Endothelial cell of umbilical vein (primary cell): ENCODE data around the gene DPP6. TPM values are rescaled to one million over a fixed set of nuclear protein-coding genes. Genes with fewer than 3 reads are reported as not detected.

Experiments
- BruUV-seq: library from RNA; stranded (reverse); fragments of 400-500 nt; replicated peaks from 2 replicates; lab custom pipeline; 2021; lab: Mats Ljungman, UMichigan
- CTCF ChIA-PET: fragments of 300-600, 350-600 bp; sonication (Branson Sonifier 250); formaldehyde crosslinking; loops from one replicate; lab custom pipeline; 2021; ENCODE audit warnings: antibody characterized with exemption, inconsistent platforms; lab: Charles Lee
- POLR2A ChIA-PET: fragments of 300-600, 350-600 bp; sonication (Branson Sonifier 250); formaldehyde crosslinking; loops from one replicate; lab custom pipeline; 2021; ENCODE audit warnings: antibody characterized with exemption, inconsistent platforms; lab: Charles Lee
- DNase-seq: peaks from one replicate; pipeline ENCODE4 v3.0.0-alpha.2; 2011; ENCODE audit warnings: low read depth, low spot score
- FAIRE-seq: peaks from 2 replicates; lab custom pipeline; 2011; peaks lifted over from hg19 to GRCh38; lab: Jason Lieb, UNC
- H2AFZ ChIP-seq: 2 replicates; pipeline ENCODE4 v1.6.0; 2012; ENCODE audit warnings: low read depth, low read length, control low read depth, inconsistent platforms
- H3K27ac ChIP-seq: 2 replicates; pipeline ENCODE4 v1.5.1; 2011; ENCODE audit warnings: low read depth, mild to moderate bottlenecking, control low read depth, low read length, moderate library complexity; ENCODE audit not compliant: insufficient read depth
- H3K27me3 ChIP-seq, 2 experiments: 2 replicates each; pipeline versions ENCODE4 v1.6.0 to v1.6.1; 2011; ENCODE audit warnings: low read length in 2 of 2, mixed read lengths in 1 of 2; ENCODE audit not compliant: control insufficient read depth in 2 of 2, insufficient read depth in 2 of 2
- H3K36me3 ChIP-seq, 2 experiments: 2 replicates in 1 of 2; 3 replicates in 1 of 2; pipeline ENCODE4 v1.5.1; 2011; ENCODE audit warnings: low read length in 2 of 2, mild to moderate bottlenecking in 1 of 2, moderate library complexity in 1 of 2; ENCODE audit not compliant: control insufficient read depth in 2 of 2, insufficient read depth in 2 of 2; ENCODE audit errors: extremely low read depth in 1 of 2
- H3K4me1 ChIP-seq: 3 replicates; pipeline ENCODE4 v1.5.1; 2011; ENCODE audit warnings: mild to moderate bottlenecking, low read length; ENCODE audit not compliant: control insufficient read depth, insufficient read depth; ENCODE audit errors: extremely low read depth
- H3K4me2 ChIP-seq: 2 replicates; pipeline ENCODE4 v1.6.1; 2011; ENCODE audit warnings: low read length, control low read depth, mixed read lengths; ENCODE audit not compliant: insufficient read depth
- H3K4me3 ChIP-seq, 3 experiments: fragments of 200-600 bp in 1 of 3; sonication (generic), shearing (Covaris generic) in 1 of 3; replicated peaks in 1 of 3; 2 replicates each; pipeline ENCODE4 v1.5.1; 2011 to 2016; ENCODE audit warnings: control low read depth in 3 of 3, low read length in 3 of 3, mild to moderate bottlenecking in 2 of 3, inconsistent platforms in 1 of 3, low read depth in 1 of 3, moderate library complexity in 1 of 3; ENCODE audit not compliant: insufficient read depth in 1 of 3
- H3K79me2 ChIP-seq: 2 replicates; pipeline ENCODE4 v1.6.0; 2012; ENCODE audit warnings: low read length, inconsistent platforms; ENCODE audit not compliant: control insufficient read depth, insufficient read depth
- H3K9ac ChIP-seq: replicated peaks from 2 replicates; pipeline ENCODE3; 2011; ENCODE audit warnings: low read length, control low read depth; ENCODE audit not compliant: insufficient read depth; ENCODE audit errors: extremely low read depth
- H3K9me1 ChIP-seq: replicated peaks from 3 replicates; pipeline ENCODE4 v1.6.0; 2011; ENCODE audit warnings: mild to moderate bottlenecking, low read length; ENCODE audit not compliant: control insufficient read depth, insufficient read depth; ENCODE audit errors: extremely low read depth
- H3K9me3 ChIP-seq: replicated peaks from 2 replicates; pipeline ENCODE4 v1.5.1; 2012; ENCODE audit warnings: low read length, inconsistent platforms; ENCODE audit not compliant: control insufficient read depth, insufficient read depth
- H4K20me1 ChIP-seq: replicated peaks from 2 replicates; pipeline ENCODE3; 2011; ENCODE audit warnings: mild to moderate bottlenecking, low read length; ENCODE audit not compliant: control insufficient read depth, insufficient read depth; ENCODE audit errors: extremely low read depth
- CTCF ChIP-seq, 2 donors: IDR thresholded peaks; 1 replicate in 1 of 2; 2 replicates in 1 of 2; pipeline ENCODE4 v1.5.1; 2011; ENCODE audit warnings: low read length in 2 of 2, mild to moderate bottlenecking in 2 of 2, moderate library complexity in 2 of 2, control low read depth in 1 of 2, inconsistent platforms in 1 of 2, low read depth in 1 of 2; ENCODE audit not compliant: insufficient read depth in 1 of 2; ENCODE audit errors: extremely low read depth in 1 of 2
- EZH2 ChIP-seq: IDR thresholded peaks from 2 replicates; pipeline ENCODE4 v1.6.1; 2012; ENCODE audit warnings: borderline replicate concordance, low read depth, mild to moderate bottlenecking, moderate library complexity, low read length, inconsistent platforms; ENCODE audit not compliant: severe bottlenecking
- FOS ChIP-seq: IDR thresholded peaks from 2 replicates; pipeline ENCODE4 v1.6.1; 2011; ENCODE audit warnings: mild to moderate bottlenecking, low read length, moderate library complexity, borderline replicate concordance; ENCODE audit not compliant: insufficient read depth
- GATA2 ChIP-seq: IDR thresholded peaks from 2 replicates; pipeline ENCODE4 v1.7.0; 2011; ENCODE audit warnings: low read depth, mild to moderate bottlenecking, moderate library complexity, mixed read lengths, low read length; ENCODE audit not compliant: insufficient read length, insufficient read depth
- JUN ChIP-seq: IDR thresholded peaks from 2 replicates; pipeline ENCODE4 v1.6.1; 2011; ENCODE audit warnings: borderline replicate concordance, low read depth; ENCODE audit not compliant: insufficient read length, insufficient read depth
- MAX ChIP-seq: IDR thresholded peaks from 2 replicates; pipeline ENCODE4 v1.6.1; 2011; ENCODE audit not compliant: insufficient read depth, insufficient read length
- MYC ChIP-seq: IDR thresholded peaks from one replicate; pipeline ENCODE4 v1.6.1; 2011; ENCODE audit warnings: mild to moderate bottlenecking, low read depth, low read length
- POLR2A ChIP-seq: IDR thresholded peaks from 2 replicates; pipeline ENCODE4 v1.6.1; 2012; ENCODE audit warnings: low read depth, mild to moderate bottlenecking, control low read depth, low read length
- POLR2AphosphoS5 ChIP-seq: IDR thresholded peaks from 2 replicates; pipeline ENCODE4 v1.6.1; 2012; ENCODE audit warnings: low read depth, mild to moderate bottlenecking, control low read depth, low read length, moderate library complexity; ENCODE audit not compliant: insufficient read depth
- dilution Hi-C: fragments of 300-500 bp; cut with MboI; formaldehyde crosslinking; loops from one replicate; pipeline ENCODE4 v1.15.0; 2019; ENCODE audit warnings: low sequenced_read_pairs; ENCODE audit not compliant: extremely low pct_ligation_motif_present
- intact Hi-C: fragments of 100-400 bp; cut with micrococcal nuclease; formaldehyde crosslinking; loops from one replicate; pipeline ENCODE4 v1.10.0; 2022
- polyA plus RNA-seq, 4 experiments: library from polyadenylated mRNA; depleted of rRNA in 3 of 4; stranded (reverse) in 3 of 4; unstranded in 1 of 4; fragments of >200 nt; gene quantifications; 2 replicates each; pipeline versions ENCODE4 v1.2.1 to v1.2.3, GENCODE V29; 2011 to 2012; ENCODE audit warnings: missing spikeins in 1 of 4
- total RNA-seq: library from RNA; stranded (reverse); gene quantifications from 2 replicates; pipeline ENCODE4 v1.2.3, GENCODE V29; 2021

DPP6 gene
- total and polyA plus RNA-seq, 2 donors (not counting 3 experiments of a cell fraction or from before 2014, with no cell fraction given), result not detected

- Histone ChIP-seq H3K9me1 (no peaks in the 10 kb centered on the region), H3K36me3 (no peaks in the 10 kb centered on the region), H3K4me2 (no peak overlapping the region), H3K79me2 (no peaks in the 10 kb centered on the region), H2AFZ (no peak overlapping the region), H3K9ac (no peak overlapping the region), H3K4me3 (no peak overlapping the region), H3K27ac (no peak overlapping the region), H3K4me1 (no peaks in the 10 kb centered on the region), H4K20me1 (no peaks in the 10 kb centered on the region), H3K27me3 (no peaks in the 10 kb centered on the region), H3K9me3 (peaks cover 7% of the 10 kb centered on the region)
- ChIA-PET POLR2A (no interaction called here), CTCF (no interaction called here)
- no peak for FAIRE-seq
- TF ChIP-seq JUN (no peak), GATA2 (no peak), POLR2AphosphoS5 (no peak), EZH2 (no peak), CTCF (IDR thresholded peaks at IDR 0.05; ENCODE audit: extremely low read depth in 1 of 2, insufficient read depth in 1 of 2, low read depth in 1 of 2, low read length in 2 of 2) (no peak), MYC (no peak), FOS (no peak), MAX (no peak), POLR2A (no peak)
- DNase-seq, result no peak
- intact Hi-C loops (no loop called here), dilution Hi-C loops (no loop called here)
- BruUV-seq, result no TSS peak
Measured at GRCh38 chr7:154638286-154638685, 586.1 kb downstream of the DPP6 start.
